Muscle layer of colon (tissue), 2 donors: Measurements from ENCODE around the gene PSMD1.

Source experiments
- H3K27ac ChIP-seq: one replicate; pipeline ENCODE4 v1.7.0; 2013; ENCODE audit warnings: low read depth, mild to moderate bottlenecking, low read length, moderate library complexity
- H3K27me3 ChIP-seq, 2 donors: one replicate each; pipeline ENCODE4 v1.7.0; 2013; ENCODE audit warnings: low read length in 2 of 2, mild to moderate bottlenecking in 2 of 2; ENCODE audit not compliant: insufficient read depth in 2 of 2, control insufficient read depth in 1 of 2
- H3K36me3 ChIP-seq: one replicate; pipeline ENCODE4 v1.7.0; 2013; ENCODE audit warnings: mild to moderate bottlenecking, low read length; ENCODE audit not compliant: insufficient read depth
- H3K4me1 ChIP-seq: one replicate; pipeline ENCODE4 v1.7.0; 2013; ENCODE audit warnings: mild to moderate bottlenecking, low read length; ENCODE audit not compliant: insufficient read depth
- H3K4me3 ChIP-seq, 2 donors: one replicate each; pipeline ENCODE4 v1.7.0; 2013; ENCODE audit warnings: low read length in 2 of 2, low read depth in 1 of 2, mild to moderate bottlenecking in 1 of 2, moderate library complexity in 1 of 2
- H3K9ac ChIP-seq: one replicate; pipeline ENCODE4 v1.7.0; 2013; ENCODE audit warnings: low read length
- H3K9me3 ChIP-seq: one replicate; pipeline ENCODE4 v1.7.0; 2013; ENCODE audit warnings: mild to moderate bottlenecking, low read length
- donor health status: abdominal sarcoma.
- donor health status: Adenocarcinoma of cecum.

The PSMD1 gene

DNA sequence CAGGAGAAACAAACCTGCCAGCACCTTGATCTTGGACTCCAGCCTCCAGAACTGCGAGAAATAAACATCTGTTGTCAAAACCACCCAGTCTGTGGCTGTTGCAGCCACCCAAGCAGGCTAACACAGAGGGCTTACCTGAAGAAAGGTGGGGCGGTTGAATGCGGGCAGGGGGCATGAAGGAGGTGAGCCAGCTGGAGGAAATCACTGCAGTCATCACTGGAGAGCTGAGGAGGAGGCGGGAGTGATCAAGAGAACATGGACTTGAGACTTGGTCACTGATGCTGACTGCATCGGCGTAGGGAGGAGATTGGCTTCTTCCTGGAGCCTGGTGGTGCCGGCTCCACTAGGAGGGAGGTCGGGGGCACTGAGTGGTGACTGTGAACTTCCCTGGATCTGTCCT lies 127.2 kb downstream of the PSMD1 start:
- no peaks in the 10 kb centered on the region for H3K36me3 ChIP-seq
- no peaks in the 10 kb centered on the region for H3K27me3 ChIP-seq
- no peak overlapping the region for H3K4me3 ChIP-seq
- no peak overlapping the region for H3K27ac ChIP-seq
- no peak overlapping the region for H3K9ac ChIP-seq
- no peaks in the 10 kb centered on the region for H3K9me3 ChIP-seq
- peaks cover 12% of the 10 kb centered on the region for H3K4me1 ChIP-seq

DNA sequence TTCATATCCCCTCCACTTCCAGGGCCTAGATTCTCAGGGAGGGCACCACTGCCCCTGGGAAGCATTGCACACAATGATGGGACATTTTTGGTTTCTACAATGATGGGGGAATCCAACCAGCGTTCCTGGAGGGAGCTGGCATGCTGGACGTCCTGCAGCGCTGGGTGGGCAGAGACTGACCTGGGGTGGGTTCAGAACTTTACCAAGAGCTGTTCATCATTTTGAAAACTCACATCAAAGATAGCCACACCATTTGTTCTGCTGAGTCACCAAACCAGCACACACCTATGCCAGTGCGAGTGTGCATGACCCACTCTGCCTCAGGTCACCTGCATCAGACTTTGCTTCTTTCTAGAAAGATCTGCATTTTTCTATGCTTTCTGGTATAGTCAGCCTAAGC lies 127.7 kb downstream of the PSMD1 start:
- Histone ChIP-seq H3K36me3 (no peaks in the 10 kb centered on the region), H3K4me1 (peaks cover 12% of the 10 kb centered on the region), H3K27me3 (no peaks in the 10 kb centered on the region), H3K9ac (no peak overlapping the region), H3K9me3 (no peaks in the 10 kb centered on the region), H3K27ac (no peak overlapping the region), H3K4me3 (no peak overlapping the region)

DNA sequence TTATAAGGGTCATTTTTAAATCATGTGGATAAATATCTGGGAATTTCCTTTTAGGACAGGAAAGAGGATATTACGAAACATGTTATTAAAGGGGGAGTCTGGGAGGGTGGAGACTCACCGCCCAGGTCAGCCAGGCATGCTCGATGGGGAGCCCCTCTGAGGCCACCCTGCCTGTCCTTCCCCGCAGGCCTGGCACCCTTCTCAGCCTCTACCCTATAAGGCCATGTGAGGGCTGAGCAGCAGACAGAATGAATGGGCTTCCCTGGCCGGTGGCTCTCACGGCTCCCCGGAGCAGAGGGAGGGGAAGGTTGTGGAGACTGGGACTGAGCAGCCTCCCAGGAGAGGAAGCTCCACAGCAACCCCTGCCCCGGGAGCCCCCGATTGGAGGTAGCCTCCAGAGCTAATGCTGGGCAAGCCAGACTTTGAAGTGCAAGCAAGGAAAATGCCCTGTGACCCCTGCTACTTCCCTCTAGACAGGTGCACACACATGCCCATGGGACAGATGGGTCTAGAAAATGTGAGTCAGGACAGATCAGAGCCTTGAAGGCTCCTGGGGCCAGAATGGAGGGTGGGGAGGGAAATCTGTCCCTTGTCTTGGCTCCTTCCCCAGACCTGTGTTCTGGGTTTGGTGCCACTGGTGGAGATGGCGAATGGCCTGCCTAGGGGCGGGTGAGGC lies 128.5 kb downstream of the PSMD1 start:
- Histone ChIP-seq H3K27ac (no peak overlapping the region), H3K27me3 (no peaks in the 10 kb centered on the region), H3K9ac (no peak overlapping the region), H3K4me3 (no peak overlapping the region), H3K9me3 (no peaks in the 10 kb centered on the region), H3K4me1 (peaks cover 12% of the 10 kb centered on the region), H3K36me3 (no peaks in the 10 kb centered on the region)

DNA sequence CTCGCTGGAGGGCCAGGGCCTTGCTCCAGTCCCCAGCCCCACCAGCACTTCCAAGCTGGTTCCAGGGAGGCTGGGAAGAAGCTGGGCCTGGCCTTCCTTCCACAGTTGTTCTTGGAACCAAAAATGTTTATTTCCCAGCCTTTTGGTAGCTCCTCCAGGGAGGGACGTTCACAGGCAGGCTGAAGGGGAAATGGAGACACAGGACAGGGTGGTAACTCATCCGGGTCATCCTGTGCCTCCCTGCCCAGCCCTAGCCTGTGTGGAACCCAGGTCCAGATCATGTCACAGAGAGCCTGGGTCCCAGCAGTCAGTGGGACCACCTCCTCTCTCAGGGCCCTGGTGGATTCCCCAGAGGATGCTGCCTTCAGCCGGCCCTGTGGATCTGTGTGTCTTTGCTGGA lies 129.2 kb downstream of the PSMD1 start:
- Histone ChIP-seq H3K4me1 (peaks cover 12% of the 10 kb centered on the region), H3K9me3 (no peaks in the 10 kb centered on the region), H3K27ac (no peak overlapping the region), H3K36me3 (no peaks in the 10 kb centered on the region), H3K4me3 (no peak overlapping the region), H3K27me3 (no peaks in the 10 kb centered on the region), H3K9ac (no peak overlapping the region)

DNA sequence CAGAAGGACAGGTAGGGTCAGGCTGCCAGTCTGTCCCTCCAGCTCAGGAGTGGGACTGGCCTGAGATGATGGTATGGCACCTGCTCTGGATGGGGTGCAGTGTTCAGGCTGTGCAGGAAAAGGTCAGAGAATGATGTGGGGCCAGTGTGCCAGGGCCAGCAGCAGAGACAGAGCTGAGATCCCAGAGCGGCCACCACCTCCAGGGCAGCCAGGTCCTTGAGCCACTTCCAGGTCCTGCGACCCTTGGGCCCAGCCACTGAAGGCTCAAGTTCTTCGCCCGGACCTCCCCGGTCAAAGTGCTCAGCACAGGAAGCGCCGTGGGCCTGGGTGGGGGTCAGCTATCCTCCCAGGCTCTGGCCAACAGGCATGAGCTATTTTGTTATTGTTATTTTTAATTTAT lies 129.7 kb downstream of the PSMD1 start:
- Histone ChIP-seq H3K9ac (no peak overlapping the region), H3K4me1 (peaks cover 16% of the 10 kb centered on the region), H3K27ac (no peak overlapping the region)

DNA sequence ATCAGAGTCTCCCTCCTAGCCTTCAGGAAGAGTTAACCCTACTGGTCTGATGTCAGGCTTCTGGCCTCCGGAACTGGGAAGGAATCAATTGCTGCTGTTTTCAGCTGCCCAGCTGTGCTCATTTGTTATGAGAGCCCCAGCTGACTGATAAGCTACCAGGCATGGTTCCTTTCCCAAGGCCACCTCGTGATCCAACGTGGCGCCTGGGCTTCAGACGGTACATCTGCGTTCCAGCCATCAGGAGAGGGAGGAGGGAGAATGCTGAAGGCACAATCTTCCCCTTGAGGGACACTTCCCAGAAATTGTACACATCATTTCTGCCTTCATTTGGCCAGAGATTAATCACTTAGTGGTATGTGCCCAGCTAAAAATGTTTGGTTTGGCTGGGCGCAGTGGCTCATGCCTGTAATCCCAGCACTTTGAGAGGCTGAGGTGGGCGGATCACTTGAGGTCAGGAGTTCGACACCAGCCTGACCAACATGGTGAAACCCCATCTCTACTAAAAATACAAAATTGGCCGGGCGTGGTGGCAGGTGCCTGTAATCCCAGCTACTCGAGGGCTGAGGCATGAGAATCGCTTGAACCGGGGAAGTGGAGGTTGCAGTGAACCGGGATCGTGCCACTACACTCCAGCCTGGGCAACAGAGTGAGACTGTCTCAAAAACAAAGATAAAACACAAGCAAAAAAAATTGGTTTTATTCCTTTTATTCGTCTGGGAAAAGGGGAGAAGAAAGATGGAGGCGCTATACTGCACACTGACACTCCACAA lies 131.3 kb downstream of the PSMD1 start:
- no peaks in the 10 kb centered on the region for H3K27me3 ChIP-seq
- H3K4me3 ChIP-seq = no peak overlapping the region
- H3K4me1 ChIP-seq = peaks cover 30% of the 10 kb centered on the region
- H3K36me3 ChIP-seq = no peaks in the 10 kb centered on the region
- H3K9me3 ChIP-seq = no peaks in the 10 kb centered on the region
- H3K9ac ChIP-seq = no peak overlapping the region
- no peak overlapping the region for H3K27ac ChIP-seq

More for the DNA sequence above, 129.7 kb downstream of the PSMD1 start:
- no peaks in the 10 kb centered on the region for H3K9me3 ChIP-seq
- no peaks in the 10 kb centered on the region for H3K27me3 ChIP-seq
- H3K4me3 ChIP-seq = no peak overlapping the region
- H3K36me3 ChIP-seq = no peaks in the 10 kb centered on the region

DNA sequence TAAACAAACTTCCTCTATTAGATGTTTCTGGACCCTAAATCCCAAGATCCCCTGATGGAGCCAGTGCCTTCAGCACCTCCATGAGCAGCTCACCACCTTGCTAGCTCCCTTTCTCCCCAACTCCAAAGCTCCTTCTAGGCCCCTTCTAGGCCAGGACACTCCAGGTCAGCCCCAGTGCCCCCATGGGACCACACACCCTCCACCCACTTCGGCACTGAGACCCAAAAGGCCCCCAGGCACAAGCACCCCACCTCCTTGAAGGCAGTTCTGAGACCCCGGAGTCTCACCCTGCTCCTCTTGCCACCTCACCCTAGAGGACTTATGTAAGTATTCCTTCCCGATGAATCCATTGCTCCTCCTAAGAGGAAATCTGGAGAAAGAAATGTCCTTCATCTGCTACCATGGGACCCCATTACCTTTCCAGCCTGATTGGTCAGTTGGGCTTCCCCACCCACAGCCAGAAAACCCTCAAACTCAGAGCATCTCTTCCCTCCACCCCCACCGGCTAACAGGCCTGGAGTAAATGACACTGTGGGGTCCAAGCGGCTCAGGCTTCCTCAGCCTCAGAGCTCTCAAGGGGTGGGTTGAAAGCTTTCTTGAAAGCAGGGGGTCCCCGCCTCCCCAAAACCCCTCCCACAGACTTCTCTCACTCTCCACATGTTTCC lies 132.0 kb downstream of the PSMD1 start:
- Histone ChIP-seq H3K27me3 (no peaks in the 10 kb centered on the region), H3K27ac (no peak overlapping the region)

DNA sequence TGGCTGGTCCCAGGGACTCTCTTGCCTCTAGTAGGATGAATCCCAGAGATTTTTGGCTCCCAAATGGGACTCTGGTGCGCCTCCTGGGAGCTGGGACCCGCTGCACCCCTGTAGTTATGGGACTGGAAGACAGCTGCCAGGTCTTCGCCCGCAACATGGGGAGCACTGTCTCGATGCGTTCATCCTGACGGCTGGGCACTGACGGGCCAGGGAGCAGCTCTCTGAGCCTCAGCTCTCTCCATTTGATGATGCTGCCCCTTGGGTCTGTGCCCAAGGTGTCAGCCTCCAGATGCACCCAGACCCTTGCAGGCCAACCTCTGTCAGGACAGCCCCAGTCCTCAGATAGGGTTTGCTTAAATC lies 132.5 kb downstream of the PSMD1 start:
- no peaks in the 10 kb centered on the region for H3K9me3 ChIP-seq
- H3K9ac ChIP-seq = no peak overlapping the region
- H3K4me3 ChIP-seq = no peak overlapping the region
- H3K36me3 ChIP-seq = no peaks in the 10 kb centered on the region
- no peak overlapping the region for H3K27ac ChIP-seq
- H3K27me3 ChIP-seq = no peaks in the 10 kb centered on the region
- peaks cover 33% of the 10 kb centered on the region for H3K4me1 ChIP-seq

More for the DNA sequence above, 132.0 kb downstream of the PSMD1 start:
- Histone ChIP-seq H3K4me1 (peaks cover 33% of the 10 kb centered on the region), H3K36me3 (no peaks in the 10 kb centered on the region), H3K4me3 (no peak overlapping the region), H3K9me3 (no peaks in the 10 kb centered on the region), H3K9ac (no peak overlapping the region)

DNA sequence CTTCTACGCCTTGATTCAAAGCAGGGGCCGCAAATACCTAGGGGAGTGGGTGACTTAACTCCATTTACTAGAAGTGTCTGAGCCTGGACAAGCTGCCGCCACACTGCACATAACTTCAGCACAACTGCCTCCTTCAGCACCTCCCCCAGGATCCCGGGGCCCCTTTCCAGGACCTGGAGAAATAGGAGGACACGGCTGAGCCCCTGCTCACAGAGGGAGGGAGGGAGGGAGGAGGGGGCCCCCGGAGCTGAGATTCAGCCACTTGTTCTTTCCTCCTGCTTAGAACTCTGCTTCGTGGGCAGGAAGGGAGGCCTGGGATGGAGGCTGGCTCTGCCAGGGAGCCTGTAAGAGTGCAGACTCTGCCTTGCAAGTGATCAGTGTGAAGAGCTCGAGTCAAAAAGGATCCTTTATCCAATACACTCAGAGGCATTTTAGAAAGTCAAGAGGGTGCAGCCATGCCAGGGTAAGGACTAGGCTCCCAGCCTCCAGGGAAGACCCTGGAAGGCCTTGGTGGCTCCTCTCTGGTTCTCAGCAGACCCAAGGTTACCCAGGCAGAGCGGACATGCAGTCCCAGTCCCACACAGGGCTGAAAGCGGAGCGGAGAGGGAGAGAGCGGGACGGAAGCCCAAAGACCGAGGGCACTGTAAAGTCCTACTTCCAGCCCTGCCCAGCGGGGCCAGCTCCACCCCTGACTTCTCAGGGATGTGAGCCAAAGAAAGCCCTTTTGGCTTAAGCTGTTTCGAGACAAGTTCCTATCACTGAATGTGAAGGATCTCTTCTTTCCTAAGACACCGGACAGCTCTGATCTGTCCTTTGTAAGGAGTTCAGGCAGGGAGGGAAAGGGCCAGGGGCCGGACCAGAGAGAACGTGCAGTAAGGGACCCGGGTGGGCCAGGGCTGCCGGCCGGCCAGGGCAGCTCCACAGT lies 133.2 kb downstream of the PSMD1 start:
- H3K36me3 ChIP-seq = no peaks in the 10 kb centered on the region
- no peaks in the 10 kb centered on the region for H3K9me3 ChIP-seq
- H3K27me3 ChIP-seq = no peaks in the 10 kb centered on the region
- H3K4me1 ChIP-seq = peaks cover 33% of the 10 kb centered on the region
- no peak overlapping the region for H3K9ac ChIP-seq
- peak overlapping the region; percentile 83 for H3K27ac ChIP-seq
- H3K4me3 ChIP-seq = peak overlapping the region; percentile 5 to 23

DNA sequence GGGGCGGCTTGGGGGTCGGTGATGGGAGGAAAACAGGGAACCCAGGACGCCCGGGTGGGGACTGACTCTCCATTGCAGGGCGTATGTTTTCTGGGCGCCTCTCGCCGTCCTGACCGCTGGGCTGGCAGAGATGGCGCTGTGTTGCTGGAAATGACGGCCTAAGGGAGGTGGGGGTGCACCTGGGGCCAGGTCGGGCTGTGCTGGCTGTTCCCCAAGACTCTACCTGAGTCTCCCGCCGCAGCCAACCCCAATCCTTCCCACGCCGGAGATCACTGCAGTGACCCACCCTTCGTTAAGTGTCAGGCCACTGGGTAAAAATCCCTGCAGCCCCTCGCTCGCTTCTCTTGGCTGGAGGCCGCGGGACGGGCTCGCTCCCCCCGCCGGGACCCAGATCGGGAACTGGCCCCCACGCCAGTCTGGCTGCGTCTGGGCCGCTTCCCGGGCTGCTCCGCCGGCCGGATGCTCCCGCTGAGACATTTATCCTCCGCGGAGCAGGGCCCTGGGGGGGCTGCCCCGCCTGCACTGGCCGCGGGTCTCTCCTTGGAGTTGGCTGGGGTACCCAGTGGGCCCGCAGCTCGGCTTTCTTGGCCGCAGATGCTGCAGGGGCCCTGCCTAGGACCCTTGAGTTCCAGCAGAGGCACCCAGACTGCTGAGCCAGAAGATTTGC lies 134.0 kb downstream of the PSMD1 start:
- Histone ChIP-seq H3K4me1 (peaks cover 27% of the 10 kb centered on the region), H3K9me3 (no peaks in the 10 kb centered on the region), H3K36me3 (no peaks in the 10 kb centered on the region), H3K27ac (peak overlapping the region; percentile 83), H3K27me3 (no peaks in the 10 kb centered on the region), H3K9ac (no peak overlapping the region), H3K4me3 (peak overlapping the region; percentile 23 to 27)
